Measurements from ENCODE around the gene RAX2. TPM values are rescaled to one million over a fixed set of nuclear protein-coding genes. Genes with fewer than 3 reads are reported as not detected.
"Not testable (repeated sequence)": the region's sequence is repeated elsewhere in the genome, so short reads cannot be mapped to it uniquely, and the experiment has no call there.

Gene RAX2
- total RNA-seq, result not detected in 2 replicates

DNA sequence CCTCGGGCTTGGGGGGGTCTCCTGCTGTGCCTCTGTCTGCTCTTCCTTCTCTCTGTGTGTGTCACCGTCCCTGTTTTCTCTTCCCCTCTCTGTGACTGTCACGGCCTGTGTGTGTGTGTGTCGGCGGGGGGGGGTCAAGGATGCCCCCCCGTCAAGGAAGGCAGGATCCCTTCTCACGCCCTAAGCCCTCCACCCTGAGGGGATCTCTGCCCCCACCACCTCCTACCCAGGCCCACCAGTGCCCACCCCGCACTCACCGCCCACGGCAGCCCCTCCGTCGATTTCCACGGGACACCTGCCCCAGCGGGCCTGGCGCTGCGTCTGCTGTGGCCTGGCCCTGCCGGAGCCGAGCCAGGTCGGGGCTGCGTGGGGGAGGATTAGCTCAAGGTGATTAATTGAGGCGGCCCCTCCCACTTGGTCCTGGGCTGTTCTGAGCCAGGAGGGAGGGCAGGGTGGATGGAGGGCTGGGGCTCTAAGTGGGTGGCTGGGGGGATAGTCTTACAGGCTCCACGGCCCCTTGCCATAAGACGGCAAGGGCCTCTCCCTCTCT is at the start of gene RAX2:
Gene RAX2, minus strand, starts transcription at position 323 of the 550 bp plus-strand sequence. CDS start 486 bp downstream, outside the sequence.
- intact Hi-C loops (cut with micrococcal nuclease), result no loop called here

DNA sequence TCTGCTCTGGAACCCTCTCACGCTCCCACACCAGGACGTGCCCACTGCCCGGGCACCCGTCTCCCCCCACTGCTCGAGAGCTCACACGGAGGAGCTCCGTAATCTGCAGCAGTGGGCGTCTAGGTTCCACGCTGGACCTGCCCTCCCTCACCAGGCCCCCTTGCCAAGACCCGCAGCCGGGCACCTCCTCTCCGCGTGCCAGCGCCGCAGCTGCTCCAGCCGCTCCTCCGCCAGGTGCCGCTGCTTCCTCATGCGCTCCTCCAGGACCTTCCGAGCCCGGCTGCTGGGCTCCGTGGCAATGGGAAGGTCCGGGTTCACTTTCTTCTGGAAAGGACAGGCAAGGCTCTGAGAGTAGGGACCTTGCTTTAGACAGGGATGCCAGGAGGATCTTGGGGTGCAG is 49.1 kb upstream of the RAX2 start:
- intact Hi-C loops (cut with micrococcal nuclease), result loop anchor here (1.0 kb wide), 1 partner anchor 38 kb away; no protein-coding TSS in a partner anchor

DNA sequence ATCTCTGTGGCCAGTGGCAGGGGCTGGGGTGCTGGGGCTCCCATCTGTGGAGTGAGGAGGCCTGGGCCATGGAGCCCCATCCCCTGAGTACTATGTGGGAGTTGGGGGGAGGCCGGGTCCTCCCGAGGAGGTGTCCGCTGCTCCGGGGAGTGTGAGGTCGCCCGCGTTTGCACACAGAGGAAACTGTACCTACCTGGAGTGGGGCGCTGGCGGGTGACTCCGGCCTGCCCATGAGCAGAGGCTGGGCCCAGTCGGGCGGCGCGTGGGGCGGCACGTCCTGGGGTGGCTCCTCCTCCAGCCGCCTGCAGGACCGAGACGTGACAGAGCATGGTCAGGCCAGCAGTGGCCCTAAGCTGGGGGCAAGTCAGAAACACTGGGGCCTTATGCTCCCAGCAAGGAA is 48.0 kb upstream of the RAX2 start:
- intact Hi-C loops (cut with micrococcal nuclease), result no loop called here

DNA sequence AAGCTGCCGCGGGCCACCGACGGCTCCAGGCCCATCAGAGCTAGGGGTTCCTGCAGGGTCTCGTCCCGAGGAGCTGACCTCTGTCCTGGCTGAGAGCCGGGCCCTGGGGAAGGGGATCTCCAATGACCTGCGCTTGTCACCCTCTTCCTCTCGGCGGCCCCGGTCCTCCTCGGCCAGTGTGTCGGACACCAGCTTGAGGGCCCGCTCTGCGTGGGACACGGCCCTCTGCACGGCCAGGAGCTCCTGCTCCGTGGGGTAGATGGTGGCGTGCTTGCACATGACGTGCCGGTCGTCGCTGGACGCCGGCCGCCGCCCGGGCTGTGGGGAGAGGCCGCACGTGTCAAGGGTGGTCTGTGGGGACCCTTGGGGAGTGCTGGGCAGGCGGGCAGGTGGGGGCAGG is 46.9 kb upstream of the RAX2 start:
- intact Hi-C loops (cut with micrococcal nuclease), result no loop called here

DNA sequence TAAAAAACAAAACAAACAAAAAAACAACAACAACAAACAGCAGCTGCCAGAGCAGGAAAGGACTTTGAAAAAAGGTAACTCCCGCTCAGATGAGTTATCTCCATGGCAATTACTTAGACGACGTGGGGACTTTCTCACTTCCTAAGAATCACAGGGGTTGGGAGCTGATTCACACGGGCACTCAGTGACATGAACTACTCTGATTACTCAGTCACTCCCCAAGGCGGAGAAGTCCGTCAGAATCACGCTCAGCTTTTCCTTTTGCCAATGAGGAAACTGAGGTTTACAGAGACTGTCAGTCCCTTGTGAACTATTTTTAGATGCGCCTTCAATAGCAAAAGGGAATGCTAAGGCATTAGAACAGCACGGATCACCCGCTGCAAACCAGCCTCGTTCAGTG is 46.4 kb upstream of the RAX2 start:
- intact Hi-C loops (cut with micrococcal nuclease), result no loop called here

DNA sequence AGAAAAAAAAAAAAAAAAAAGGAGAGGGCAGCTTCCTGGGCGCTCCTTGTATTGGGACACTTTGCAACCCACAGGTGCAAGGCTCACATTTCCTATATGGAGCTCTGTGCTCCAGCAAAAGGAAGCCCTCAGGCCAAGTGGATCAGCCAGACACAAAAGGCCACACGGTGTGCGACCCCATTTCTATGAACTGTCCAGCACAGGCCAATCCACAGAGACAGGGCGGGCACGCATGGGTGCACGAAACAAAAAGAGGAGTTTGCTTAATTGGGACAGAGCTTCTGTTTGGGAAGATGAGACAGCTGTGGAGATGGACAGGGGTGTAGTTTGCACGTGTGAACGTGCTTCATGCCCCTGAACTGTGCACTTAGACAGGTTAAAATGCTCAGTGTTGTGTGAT is 45.7 kb upstream of the RAX2 start:
- intact Hi-C loops (cut with micrococcal nuclease), result no loop called here

DNA sequence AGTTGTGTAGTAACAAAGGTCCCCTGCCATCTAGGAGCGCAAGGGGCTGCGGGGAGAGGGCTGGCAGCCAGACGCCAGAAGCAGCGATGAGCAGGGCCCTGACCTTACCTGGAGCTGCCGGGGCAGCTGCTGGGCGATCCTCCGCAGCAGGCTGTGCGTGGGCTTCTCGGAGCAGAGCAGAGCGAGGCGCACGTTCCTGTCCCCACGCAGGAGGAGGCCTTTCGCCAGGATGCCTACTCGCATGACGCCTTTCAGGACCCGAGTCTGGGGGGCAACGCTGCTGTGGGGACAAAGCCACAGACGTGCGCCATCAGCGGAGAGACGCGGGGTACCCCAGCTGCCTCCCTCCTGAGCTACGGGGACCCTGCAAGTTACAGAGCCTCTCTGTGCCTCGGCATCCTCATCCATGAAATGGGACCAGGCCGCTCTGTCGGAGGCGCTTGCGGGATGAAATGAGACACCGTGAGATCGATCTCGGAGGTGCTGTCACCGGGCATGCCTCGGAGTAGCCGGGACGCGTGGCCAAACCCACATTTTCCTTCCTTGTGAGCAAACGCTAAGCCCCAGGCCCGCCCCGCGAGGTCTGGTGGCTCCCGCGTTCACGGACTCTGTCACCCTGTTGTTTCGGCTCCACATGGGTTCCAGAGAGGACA is 44.7 kb upstream of the RAX2 start:
- intact Hi-C loops (cut with micrococcal nuclease), result no loop called here

DNA sequence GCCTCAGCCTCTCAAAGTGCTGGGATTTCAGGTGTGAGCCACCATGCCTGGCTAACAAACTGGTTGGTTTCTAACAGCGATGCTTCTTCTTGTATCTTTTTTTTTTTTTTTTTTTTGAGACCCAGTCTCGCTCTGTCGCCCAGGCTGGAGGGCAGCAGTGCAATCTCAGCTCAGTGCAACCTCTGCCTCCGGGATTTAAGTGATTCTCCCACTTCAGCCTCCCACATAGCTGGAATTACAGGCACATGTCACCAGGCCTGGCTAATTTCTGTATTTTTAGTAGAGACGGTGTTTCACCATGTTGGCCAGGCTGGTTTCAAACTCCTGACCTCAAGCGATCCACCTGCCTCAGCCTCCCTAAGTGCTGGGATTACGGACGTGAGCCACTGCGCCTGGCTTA is 44.1 kb upstream of the RAX2 start:
- intact Hi-C loops (cut with micrococcal nuclease), result not testable (repeated sequence)

DNA sequence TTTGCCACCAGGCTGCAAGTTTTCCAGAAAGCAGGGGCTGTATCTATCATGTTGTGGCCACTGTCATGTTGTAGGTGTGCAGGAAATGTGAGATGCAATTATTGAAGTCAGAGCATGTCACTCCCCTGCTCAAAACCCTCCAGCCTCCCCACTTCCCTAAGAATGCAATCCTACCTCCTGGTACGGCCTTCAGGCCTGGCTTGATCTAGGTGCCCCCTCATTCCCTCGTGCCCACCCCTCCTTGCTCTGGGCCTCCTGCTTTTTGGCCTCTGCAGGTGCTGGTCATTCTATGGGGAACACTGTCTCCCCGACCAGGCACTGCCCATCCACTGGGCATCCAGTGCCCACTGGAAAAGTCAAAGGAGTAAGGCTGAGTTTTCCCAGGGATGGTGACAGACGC is 42.6 kb upstream of the RAX2 start:
- intact Hi-C loops (cut with micrococcal nuclease), result no loop called here

DNA sequence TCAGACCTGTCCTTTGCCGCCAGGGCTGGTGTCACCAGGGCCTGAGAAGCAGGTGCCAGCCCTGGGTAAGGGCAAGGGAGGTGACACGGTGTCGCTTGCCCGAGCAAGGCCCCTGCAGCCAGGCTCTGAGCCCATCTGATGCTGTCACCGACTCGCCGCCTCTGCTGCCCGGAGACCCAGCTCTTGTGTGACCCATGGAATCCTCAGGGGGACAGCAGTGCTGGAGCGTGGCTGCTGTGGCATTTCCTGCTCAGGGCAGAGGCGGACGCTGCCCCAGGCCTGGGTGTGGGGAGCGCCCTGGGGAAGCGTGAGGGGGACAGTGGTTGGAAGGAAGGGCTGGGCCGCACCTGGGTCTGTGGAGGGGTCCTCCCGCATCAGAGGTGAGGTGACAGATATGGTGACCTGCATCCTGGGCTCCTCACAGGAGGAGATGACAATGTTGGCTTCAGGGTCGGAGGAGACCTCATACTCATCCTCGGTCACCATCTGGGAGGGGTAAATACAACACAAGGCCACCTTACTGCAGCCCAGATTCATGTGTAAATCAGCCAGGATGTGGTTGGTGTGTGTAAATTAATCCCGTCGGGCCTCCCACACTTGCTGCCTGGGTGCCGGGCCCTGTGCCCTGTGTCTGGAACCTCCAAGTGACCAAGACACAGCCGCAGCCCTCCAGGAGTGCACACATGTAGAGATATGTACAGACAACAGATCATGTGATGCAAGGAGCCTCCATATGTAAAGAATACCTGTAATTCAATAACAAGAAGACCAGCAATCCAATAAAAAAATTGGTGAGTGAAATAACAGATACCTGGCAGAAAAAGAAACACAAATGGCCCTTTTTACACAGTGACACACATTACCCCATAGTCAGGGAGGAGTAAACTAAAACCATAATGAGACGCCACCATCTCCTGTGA is 41.7 kb upstream of the RAX2 start:
- intact Hi-C loops (cut with micrococcal nuclease), result loop anchor here (2.0 kb wide), 1 partner anchor 51 kb away; the partner anchor contains the start of gene MRPL54

DNA sequence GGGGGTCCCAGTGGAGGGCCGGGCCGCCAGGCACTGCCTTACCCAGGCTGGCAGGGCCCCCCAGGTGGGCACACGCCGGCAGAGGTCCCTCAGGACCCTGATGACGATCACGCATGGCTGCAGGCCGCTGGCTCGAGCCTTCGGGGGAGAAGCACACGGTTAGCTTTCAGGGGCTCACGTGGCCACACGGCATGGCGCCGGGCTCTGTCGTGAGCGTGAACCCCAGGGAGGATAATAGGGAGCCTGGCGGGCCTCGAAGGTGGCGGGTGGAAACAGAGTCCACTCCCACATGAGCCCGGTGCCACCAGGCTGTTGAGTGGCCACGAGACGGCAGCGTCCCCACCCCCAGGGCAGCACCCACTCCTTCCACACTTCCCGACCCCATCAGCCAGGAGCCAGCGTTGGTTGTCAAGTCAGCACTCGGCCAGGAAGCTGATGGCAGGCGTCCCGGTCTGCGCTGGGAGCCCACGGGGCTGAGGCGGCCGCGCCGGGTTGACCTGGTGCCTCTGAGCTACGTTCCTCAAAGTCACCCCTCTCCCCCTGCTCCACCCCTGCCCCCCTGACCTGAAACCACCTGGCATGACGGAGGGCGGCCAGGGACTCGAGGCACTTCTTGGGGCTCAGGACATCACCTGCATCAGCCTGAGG is 38.8 kb upstream of the RAX2 start:
- intact Hi-C loops (cut with micrococcal nuclease), result no loop called here

DNA sequence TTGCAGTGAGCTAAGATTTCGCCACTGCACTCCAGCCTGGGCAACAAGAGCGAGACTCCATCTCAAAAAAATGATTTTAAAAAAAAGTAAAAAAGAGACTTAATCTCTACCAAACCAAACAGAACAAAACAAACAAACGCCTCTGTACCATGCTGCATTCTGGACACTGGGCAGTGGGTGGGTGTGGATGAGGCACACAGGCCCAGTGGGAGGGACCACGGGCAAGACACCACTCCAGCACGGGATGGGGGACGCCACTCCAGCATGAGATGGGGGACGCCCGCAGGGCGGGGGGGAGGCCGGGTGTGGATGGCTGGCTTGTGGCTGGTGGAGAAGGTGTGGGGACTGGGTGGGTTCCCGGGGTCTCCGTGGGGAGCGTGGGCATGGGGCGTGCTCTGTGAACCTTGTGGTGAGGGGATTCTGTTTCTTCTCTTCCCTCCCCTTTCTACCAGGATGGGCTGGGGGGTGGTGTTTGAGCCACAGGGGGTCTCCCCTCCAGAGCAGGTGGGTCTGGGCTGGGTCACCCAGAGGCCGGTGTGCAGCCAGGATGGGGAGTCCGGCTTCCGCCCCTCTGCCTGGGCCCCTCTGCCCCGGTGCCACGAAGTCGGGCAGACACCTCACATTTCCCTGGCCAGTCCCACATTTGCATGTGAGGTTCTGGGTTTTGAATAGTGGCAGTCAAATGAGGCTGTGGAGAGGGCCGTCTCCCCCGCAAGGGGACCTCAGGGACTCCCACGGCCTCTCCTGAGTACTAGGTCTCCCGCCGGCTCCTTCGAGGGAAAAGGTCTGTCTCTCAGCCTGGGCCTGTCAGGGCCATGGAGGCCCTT is 38.1 kb upstream of the RAX2 start:
- intact Hi-C loops (cut with micrococcal nuclease), result no loop called here

DNA sequence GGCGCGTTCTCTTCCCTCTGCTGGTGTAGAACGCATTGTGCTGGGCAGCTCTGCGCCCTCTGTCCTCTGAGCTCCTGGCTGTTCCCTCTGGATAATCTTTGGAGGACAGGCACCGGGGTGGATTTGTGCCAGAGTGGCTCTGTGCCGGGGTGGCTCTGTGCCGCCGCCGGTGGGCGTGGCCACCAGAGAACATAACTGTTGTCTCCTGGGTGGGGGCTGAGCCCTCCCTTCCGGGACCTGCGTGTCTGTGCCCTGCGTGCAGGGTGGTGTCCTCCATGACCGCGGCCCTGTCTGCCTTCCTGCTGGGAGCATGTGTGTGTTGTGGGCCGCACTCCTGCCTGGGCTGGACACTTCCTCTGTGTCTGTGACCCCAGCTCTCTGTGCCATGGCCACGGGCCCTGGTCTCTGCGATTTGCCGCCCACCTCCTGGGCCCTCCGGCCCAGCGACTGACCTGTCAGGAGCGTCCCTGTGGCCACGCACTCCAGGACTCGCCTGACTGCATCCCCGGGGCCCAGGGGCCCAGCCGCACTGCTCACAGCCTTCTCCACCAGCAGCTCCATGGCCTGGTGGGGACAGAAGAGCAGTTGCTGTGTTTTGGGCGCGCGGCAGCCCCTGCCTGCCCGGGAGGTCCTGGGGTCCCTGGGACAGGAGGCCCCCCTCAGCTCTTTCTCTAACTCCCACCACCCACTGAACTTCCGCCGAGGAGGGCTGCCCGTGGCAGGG is 36.6 kb upstream of the RAX2 start:
- intact Hi-C loops (cut with micrococcal nuclease), result no loop called here

DNA sequence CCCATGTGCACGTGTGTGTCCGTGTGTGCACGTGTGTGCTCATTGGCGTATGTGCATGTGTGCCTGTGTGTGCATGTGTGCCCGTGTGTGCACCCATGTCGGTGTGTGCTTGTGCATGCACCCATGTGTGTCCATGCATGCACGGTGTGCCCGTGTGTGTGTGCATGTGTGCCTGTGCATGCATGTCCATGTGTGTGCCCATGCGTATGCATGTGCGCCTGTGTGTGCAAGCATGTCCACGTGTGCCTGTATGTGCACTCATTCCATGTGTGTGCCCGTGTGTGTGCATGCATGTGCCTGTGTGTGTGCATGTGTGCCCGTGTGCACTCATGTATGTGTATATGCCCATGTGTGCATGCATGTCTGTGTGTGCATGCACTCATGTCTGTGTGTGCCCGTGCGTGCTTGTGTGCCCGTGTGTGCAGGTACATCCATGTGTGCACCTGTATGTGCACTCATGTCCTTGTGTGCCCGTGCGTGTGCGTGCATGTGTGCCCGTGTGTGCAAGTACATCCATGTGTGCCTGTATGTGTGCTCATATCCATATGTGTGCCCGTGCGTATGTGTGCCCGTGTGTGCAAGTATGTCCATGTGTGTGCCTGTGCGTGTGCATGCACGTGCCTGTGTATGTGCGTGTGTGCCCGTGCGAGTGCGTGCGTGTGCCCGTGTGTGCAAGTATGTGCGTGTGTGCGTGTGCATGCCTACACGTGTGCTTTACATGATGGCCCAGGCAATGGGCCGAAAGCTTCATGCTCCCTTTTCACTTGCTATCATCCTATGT is 35.7 kb upstream of the RAX2 start:
- intact Hi-C loops (cut with micrococcal nuclease), result no loop called here

DNA sequence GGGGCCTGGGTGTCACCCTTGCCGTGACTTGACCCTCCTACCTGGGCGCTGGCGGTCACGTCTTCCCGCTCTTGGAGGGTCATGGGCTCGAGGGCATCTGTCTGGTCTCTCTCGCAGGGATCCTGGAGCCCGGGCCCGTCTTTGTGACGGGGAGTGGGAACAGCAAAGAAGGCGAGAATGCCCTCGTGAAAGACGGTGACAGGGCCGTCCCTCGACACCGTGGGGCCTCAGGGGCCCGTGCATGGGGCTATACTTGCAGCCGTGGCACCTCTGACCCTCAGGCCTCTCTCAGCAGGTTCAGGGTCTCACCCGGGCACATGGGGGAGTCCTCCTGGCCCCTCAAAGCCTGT is 35.1 kb upstream of the RAX2 start:
- intact Hi-C loops (cut with micrococcal nuclease), result no loop called here

DNA sequence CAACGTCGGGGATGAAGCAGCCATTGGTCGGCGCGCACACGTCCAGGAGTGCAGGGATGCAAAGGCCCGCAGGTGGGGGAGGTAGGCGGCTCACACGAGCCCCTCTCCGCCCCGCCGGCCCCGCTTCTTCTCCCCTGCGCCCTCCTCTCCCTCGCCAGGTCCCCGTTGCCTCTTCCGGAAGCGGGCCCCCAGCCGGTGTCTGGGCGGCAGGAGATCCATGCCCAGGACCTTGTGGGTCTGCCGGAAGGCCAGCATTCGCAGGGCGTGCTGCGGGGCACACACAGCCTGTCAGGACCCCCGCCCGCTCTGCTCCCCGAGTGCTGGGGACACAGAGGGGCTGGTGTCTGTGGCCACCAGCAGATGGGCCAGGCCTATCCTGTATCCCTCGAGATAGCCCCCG is 33.8 kb upstream of the RAX2 start:
- intact Hi-C loops (cut with micrococcal nuclease), result no loop called here

DNA sequence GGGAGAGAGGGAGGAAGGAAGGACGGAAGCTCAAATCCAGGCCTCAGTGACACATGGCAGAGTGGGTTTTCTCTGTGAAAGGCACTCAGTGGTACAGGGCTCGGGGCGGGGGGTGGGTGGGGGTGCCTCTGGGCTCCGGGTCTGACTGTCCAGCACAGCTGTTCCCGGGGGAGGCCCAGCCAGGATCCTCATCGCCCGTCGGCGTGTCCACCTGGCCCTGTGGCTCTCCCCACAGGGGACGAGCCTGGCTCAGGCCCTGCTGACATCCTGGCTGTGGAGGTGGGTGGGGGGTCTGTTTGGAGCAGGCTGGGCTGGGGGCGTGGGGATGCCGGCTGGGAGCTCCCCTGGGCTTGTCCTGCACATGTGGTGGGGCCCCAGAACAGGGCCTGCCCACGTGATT is 32.4 kb upstream of the RAX2 start:
- intact Hi-C loops (cut with micrococcal nuclease), result no loop called here

DNA sequence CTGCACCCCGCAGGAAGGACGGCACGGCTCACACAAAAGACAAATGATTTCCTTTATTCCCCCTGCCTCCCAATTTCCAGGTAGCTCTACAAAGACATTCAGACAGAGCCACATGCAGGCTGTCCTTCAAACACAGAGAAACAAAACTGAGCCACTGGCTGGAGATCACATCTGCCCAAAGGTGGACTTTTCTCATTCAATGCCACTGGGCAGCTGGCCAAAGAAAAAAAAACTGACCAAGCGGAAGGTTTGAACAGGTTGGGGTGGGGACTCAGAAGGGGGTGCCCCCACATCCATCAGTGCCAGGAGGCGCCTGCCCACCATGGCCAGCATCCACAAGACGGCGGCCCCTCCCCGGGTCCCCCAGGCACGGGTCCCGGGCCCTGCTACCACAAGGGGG is 32.0 kb upstream of the RAX2 start:
- intact Hi-C loops (cut with micrococcal nuclease), result no loop called here

DNA sequence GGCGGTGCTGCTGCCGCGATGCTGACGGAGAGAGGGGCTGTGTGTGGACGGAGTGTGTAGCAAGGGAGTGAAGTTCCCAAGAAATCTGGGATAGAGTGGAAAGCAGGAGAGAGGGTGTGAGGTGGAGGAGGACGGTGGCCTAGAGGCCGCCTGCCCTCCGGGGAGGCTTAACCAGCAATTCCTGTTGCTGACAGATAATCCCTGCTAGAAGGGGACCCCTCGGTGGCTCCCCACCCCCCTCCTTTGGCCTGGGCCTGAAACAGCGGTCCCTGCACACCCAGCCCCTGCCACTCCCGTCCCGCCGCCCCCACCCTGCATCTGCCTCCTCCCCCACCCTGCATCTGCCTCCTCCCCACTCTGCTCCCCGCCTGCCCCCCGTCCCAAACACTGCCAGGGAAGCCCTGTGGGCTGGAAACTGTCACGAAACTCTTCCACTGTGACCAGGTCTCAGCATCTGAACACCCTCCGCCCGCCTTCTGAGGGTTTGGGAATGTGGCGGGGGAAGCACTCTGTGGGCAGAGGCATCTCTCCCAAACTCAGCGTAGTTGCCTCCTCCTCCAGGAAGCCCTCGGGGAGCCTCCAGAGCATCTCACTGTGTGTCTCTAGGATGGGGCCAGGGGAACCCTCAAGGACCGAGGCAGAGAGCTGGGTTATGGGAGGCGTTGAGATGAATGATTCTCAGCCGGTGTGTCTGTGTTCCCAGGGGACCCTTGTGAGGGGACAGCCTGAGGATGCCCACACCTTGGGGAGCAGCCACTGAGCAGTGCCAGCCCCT is 31.3 kb upstream of the RAX2 start:
- intact Hi-C loops (cut with micrococcal nuclease), result no loop called here

All from T-helper 2 cell treated with Interferon-gamma antibody and Interleukin-4, amounts not matched to agents 100 ng/mL and 5 ng/mL, for 36 hours (primary cell).